HepG2 (cell line): ENCODE data around the gene DRC7. TPM values are rescaled to one million over a fixed set of nuclear protein-coding genes. Genes with fewer than 3 reads are reported as not detected.

ENCODE experiments used
- ETV6 ChIP-seq: sonication (generic); formaldehyde crosslinking; conservative IDR thresholded peaks from 2 replicates; pipeline ENCODE4 v1.4.0; 2020; ENCODE audit warnings: missing genetic modification reagents
- FOXA3 ChIP-seq: IDR thresholded peaks from 2 replicates; pipeline ENCODE4 v1.6.1; 2016; ENCODE audit warnings: missing genetic modification reagents, missing compliant biosample characterization
- FOXK1 ChIP-seq: sonication (generic); formaldehyde crosslinking; IDR thresholded peaks from 2 replicates; pipeline ENCODE4 v1.4.0; 2020; ENCODE audit warnings: low read depth, missing genetic modification reagents, borderline replicate concordance
- GMEB1 ChIP-seq: sonication (generic); formaldehyde crosslinking; IDR thresholded peaks from 2 replicates; pipeline ENCODE4 v1.5.1; 2020; ENCODE audit warnings: missing genetic modification reagents, mild to moderate bottlenecking, borderline replicate concordance
- HES4 ChIP-seq: sonication (generic); formaldehyde crosslinking; IDR thresholded peaks from 2 replicates; pipeline ENCODE4 v1.9.0; 2021; ENCODE audit warnings: mild to moderate bottlenecking, missing genetic modification reagents, borderline replicate concordance
- HHEX ChIP-seq: IDR thresholded peaks from 2 replicates; pipeline ENCODE4 v1.6.1; 2016; ENCODE audit warnings: control low read depth
- HNF4A ChIP-seq: sonication (generic); formaldehyde crosslinking; IDR thresholded peaks from 2 replicates; pipeline ENCODE4 v1.4.0; 2020; ENCODE audit warnings: missing genetic modification reagents
- SOX6 ChIP-seq, 2 experiments: fragments of 450-650 bp in 1 of 2; sonication (generic) in 1 of 2; formaldehyde crosslinking in 1 of 2; IDR thresholded peaks; 2 replicates each; pipeline versions ENCODE4 v1.4.0 to v1.6.1; 2017 to 2020; ENCODE audit warnings: antibody characterized with exemption in 1 of 2, mild to moderate bottlenecking in 1 of 2, missing genetic modification reagents in 1 of 2
- THAP11 ChIP-seq: IDR thresholded peaks from 2 replicates; pipeline ENCODE4 v1.6.1; 2016; ENCODE audit warnings: missing biosample characterization, missing genetic modification reagents
- UBTF ChIP-seq: sonication (generic); formaldehyde crosslinking; IDR thresholded peaks from 2 replicates; pipeline ENCODE4 v1.4.0; 2020; ENCODE audit warnings: mild to moderate bottlenecking, missing genetic modification reagents
- USF2 ChIP-seq, 2 experiments: sonication (generic) in 1 of 2; formaldehyde crosslinking in 1 of 2; IDR thresholded peaks; 2 replicates each; pipeline versions ENCODE4 v1.5.1 to v1.6.1; 2011 to 2020; ENCODE audit warnings: borderline replicate concordance in 1 of 2, low read depth in 1 of 2, low read length in 1 of 2, mild to moderate bottlenecking in 1 of 2, missing genetic modification reagents in 1 of 2, moderate library complexity in 1 of 2
- ZNF282 ChIP-seq: fragments of 450-650 bp; IDR thresholded peaks from 2 replicates; pipeline ENCODE4 v1.6.1; 2018; ENCODE audit not compliant: partially characterized antibody
- ZNF333 ChIP-seq: sonication (generic); formaldehyde crosslinking; IDR thresholded peaks from 2 replicates; pipeline ENCODE4 v1.4.0; 2020; ENCODE audit warnings: mild to moderate bottlenecking, missing genetic modification reagents, borderline replicate concordance
- ZNF572 ChIP-seq: sonication (generic); formaldehyde crosslinking; IDR thresholded peaks from 2 replicates; pipeline ENCODE4 v1.5.1; 2020; ENCODE audit warnings: mild to moderate bottlenecking, missing genetic modification reagents
- ZNF576 ChIP-seq: sonication (generic); formaldehyde crosslinking; IDR thresholded peaks from 2 replicates; pipeline ENCODE4 v1.4.0; 2020; ENCODE audit warnings: mild to moderate bottlenecking, missing genetic modification reagents
- polyA plus RNA-seq, 8 experiments: library from polyadenylated mRNA; depleted of rRNA in 3 of 8; stranded (reverse) in 7 of 8; unstranded in 1 of 8; fragments of >200 nt; fragmentation: Illumina TruSeq in 4 of 8; extraction: Trizol in 4 of 8; gene quantifications; 2 replicates each; pipeline versions ENCODE4 v1.2.1 to v1.2.3, GENCODE V29; 2011 to 2016; ENCODE audit warnings: low read depth in 4 of 8, missing spikeins in 1 of 8, mixed read lengths in 1 of 8; ENCODE audit not compliant: insufficient read depth in 1 of 8
- total RNA-seq, 5 experiments: library from RNA; depleted of rRNA; stranded (reverse); fragments of >200 nt; fragmentation: Illumina TruSeq; extraction: Trizol; gene quantifications; 2 replicates each; pipeline ENCODE4 v1.2.3, GENCODE V29; 2016; ENCODE audit warnings: low read depth in 1 of 5
- TF ChIP-seq, protein P1 (sequence below): sonication (generic); formaldehyde crosslinking; IDR thresholded peaks from 2 replicates; pipeline ENCODE4 v1.4.0; 2020; ENCODE audit warnings: missing genetic modification reagents; ENCODE audit errors: not compliant biosample characterization
- TF ChIP-seq, protein P2 (sequence below): sonication (generic); formaldehyde crosslinking; IDR thresholded peaks from 2 replicates; pipeline ENCODE4 v1.4.0; 2020; ENCODE audit warnings: mild to moderate bottlenecking, missing genetic modification reagents

Gene DRC7
- total and polyA plus RNA-seq, 2 of the 13 experiments (the other 11 are each of a cell fraction or from before 2014, with no cell fraction given) = 2.7 to 3.4 TPM

GRCh38 chr16:57720142-57720575, 25.6 kb downstream of the DRC7 start (continued):
- TF ChIP-seq UBTF (CRISPR knock-in tag) (peak; percentile 39; the same call in 1 of the 2 replicates), HES4 (CRISPR knock-in tag) (no peak), USF2 (IDR thresholded peaks at IDR 0.05; ENCODE audit: low read depth, low read length) (no peak), USF2 (CRISPR knock-in tag; IDR thresholded peaks at IDR 0.05; ENCODE audit: borderline replicate concordance) (no peak), FOXK1 (CRISPR knock-in tag) (peak; percentile 18; the same call in 1 of the 2 replicates), ZNF572 (no peak), ZNF333 (no peak), GMEB1 (no peak), HNF4A (CRISPR knock-in tag) (peak; percentile 43; the same call in 1 of the 2 replicates), ZNF282 (no peak), SOX6 (IDR thresholded peaks at IDR 0.05) (no peak), SOX6 (CRISPR knock-in tag; IDR thresholded peaks at IDR 0.05) (no peak), THAP11 (peak; percentile 73), ETV6 (CRISPR knock-in tag) (no peak), FOXA3 (CRISPR knock-in tag) (peak; percentile 57), HHEX (CRISPR knock-in tag) (no peak), ZNF576 (CRISPR knock-in tag) (no peak)
- TF ChIP-seq, protein P1, sequence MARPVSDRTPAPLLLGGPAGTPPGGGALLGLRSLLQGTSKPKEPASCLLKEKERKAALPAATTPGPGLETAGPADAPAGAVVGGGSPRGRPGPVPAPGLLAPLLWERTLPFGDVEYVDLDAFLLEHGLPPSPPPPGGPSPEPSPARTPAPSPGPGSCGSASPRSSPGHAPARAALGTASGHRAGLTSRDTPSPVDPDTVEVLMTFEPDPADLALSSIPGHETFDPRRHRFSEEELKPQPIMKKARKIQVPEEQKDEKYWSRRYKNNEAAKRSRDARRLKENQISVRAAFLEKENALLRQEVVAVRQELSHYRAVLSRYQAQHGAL (CRISPR knock-in tag) = no peak
- TF ChIP-seq, protein P2, sequence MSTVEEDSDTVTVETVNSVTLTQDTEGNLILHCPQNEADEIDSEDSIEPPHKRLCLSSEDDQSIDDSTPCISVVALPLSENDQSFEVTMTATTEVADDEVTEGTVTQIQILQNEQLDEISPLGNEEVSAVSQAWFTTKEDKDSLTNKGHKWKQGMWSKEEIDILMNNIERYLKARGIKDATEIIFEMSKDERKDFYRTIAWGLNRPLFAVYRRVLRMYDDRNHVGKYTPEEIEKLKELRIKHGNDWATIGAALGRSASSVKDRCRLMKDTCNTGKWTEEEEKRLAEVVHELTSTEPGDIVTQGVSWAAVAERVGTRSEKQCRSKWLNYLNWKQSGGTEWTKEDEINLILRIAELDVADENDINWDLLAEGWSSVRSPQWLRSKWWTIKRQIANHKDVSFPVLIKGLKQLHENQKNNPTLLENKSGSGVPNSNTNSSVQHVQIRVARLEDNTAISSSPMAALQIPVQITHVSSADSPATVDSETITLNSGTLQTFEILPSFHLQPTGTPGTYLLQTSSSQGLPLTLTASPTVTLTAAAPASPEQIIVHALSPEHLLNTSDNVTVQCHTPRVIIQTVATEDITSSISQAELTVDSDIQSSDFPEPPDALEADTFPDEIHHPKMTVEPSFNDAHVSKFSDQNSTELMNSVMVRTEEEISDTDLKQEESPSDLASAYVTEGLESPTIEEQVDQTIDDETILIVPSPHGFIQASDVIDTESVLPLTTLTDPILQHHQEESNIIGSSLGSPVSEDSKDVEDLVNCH (CRISPR knock-in tag) = no peak
